ENCODE data around the gene WDFY3.

The WDFY3 gene

DNA sequence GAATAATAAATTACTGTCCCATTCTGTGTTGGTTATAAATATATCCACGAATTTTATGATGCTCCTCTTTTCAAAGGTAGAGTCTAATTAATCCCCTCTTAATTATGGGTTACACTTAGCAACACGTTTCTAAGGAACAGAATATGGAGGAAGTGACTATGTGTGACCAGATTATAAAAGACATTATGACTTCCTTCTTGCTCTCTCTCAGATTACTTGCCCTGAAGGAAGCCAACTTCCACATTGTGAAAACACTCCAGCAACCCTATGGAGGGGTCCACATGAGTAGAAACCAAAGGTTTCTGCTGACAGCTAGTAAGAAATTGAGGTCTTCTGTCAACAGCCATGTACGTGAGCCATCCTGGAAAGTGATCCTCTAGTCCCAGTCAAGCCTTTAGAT, 59.3 kb downstream of the WDFY3 start:
- DNase-seq (ENCODE audit: low read depth in 2 of 2): no peak

GRCh38 chr4:84905646-84906045, 60.8 kb downstream of the WDFY3 start:
- no peak for DNase-seq (ENCODE audit: low read depth in 2 of 2)

DNA sequence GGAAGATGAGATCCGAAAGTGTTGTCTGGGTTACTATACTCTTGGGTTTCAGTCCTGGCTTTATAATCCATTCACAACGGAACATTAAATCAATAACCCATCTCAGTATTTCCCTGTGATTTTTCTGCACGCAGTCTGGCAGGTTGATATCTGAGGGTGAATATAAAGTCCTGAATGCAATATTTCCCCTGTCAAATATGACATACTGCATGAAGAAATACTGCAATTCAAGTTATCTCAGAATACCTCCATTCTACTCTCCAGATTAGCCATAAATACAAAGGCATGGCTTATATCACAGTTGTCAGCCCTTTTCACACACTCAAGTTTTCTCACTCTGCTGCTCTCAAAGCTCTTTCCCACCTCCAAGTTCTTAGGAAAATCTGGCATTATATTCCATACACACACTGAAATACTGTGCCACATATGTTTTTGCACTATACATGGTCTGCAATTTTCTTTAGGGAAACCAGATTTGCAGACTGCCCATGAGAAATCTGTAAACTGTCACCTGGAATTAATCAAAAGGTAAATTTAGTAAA, 64.7 kb downstream of the WDFY3 start:
- DNase-seq (ENCODE audit: low read depth in 2 of 2): no peak

GRCh38 chr4:84901173-84901572, 65.3 kb downstream of the WDFY3 start:
- no peak for DNase-seq (ENCODE audit: low read depth in 2 of 2)

DNA sequence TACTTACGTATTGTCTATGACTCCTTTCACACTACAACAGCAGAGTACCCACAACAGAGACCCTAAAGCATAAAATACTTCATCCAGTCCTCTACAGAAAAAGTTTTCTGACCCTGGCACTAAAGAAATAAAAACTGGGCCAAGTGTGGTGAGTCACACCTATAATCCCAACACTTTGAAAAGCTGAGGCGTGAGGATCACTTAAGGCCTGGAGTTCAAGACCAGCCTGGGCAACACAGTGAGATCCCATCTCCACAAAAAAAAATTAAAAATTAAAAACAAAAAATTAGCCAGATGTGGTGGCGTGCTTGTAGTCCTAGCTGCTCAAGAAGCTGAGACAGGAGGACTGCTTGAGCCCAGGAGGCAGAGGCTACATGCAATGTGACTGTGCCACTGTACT, 66.9 kb downstream of the WDFY3 start:
- no peak for DNase-seq (ENCODE audit: low read depth in 2 of 2)

GRCh38 chr4:84897516-84897915, 69.0 kb downstream of the WDFY3 start:
- no peak for DNase-seq (ENCODE audit: low read depth in 2 of 2)

DNA sequence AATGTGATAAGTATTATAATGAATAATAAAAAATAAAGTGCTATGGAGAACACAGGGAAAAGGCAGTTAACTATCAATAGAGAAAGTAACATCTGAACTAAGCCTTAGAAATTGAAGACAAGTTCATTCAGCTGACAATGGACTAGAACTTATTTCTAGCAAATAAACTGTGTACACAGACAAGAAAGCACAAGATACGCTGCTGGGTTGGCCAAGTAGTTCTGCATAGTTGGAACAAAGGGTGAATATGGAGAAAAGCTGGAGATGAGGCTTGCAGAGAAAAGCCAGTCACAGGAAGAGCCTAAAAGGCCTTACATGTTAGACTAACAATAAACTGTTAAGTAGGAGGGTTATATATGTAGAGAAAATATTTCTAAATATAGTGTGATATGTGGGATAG, 71.2 kb downstream of the WDFY3 start:
- no peak for DNase-seq (ENCODE audit: low read depth in 2 of 2)

DNA sequence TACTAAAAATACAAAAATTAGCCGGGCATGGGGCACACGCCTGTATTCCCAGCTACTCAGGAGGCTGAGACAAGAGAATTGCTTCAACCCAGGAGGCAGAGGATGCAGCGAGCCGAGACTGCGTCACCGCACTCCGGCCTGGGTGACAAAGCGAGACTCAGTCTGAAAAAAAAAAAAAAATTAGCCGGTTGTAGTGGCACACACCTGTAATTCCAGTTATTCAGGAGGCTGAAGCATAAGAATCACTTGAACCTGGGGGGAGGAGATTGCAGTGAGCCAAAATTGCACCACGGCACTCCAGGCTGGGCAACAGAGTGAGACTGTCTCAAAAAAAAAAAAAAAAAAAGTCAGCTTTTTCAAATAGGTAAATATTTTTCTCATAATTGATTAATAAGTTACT, 71.9 kb downstream of the WDFY3 start:
- DNase-seq (ENCODE audit: low read depth in 2 of 2): no peak

DNA sequence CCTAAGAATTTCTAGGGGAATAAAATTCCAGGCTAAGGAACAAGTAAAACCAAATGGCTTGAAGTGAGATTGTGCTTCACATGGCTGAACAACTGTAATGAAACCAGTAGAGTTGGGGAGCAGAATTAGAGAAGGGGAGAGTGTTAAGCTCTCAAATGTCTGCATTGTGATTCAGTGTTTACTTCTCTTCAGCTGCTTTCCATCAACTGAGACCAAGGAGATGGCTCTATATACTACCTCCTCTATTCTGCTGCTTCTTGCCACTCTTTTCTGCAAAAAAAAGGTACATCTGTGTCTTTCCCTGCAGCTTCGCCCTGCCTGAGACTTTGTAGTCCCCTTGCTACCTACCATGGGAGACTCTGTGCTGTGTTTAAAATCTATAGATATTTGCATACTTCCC, 73.5 kb downstream of the WDFY3 start:
- no peak for DNase-seq (ENCODE audit: low read depth in 2 of 2)

DNA sequence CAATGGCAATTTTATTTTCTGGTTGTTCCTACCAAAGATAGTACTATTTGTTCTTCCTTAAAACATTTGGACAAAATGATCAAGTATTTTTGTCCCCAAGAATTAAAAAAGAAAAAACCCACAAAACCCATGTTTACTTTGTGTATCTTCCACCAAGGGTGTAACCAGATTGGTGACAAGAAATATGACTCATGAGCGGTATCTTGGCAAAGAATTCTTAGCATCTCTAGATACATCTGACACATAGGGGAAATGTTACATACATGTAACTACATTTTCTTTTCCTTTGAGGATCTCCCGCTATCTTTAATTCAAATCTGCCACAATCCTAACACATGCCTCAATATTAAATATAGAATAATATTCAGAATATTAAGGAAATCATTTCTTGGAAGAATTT, 78.7 kb downstream of the WDFY3 start:
- no peak for DNase-seq (ENCODE audit: low read depth in 2 of 2)

- DNase-seq (ENCODE audit: low read depth in 2 of 2): no peak
Measured at GRCh38 chr4:84879651-84880200, 86.8 kb downstream of the WDFY3 start.

DNA sequence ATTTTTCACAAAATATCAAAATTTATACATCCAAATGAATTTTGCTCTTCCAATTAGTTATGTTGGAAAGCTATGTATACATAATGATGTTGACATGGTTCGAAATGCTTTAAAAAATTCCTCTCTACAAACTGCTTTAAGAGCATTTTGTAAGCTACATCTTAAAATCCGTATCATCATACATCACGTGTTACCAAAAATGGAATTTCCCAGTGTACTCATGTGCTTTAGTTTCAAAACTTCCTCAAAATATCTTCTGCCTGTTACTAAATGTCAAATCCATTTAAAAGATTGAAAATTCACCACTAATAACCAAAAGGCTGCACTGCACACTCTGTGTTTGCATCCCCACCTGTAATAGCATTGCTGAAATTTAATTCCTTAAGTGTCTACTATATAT, 87.9 kb downstream of the WDFY3 start:
- DNase-seq (ENCODE audit: low read depth in 2 of 2): no peak

DNA sequence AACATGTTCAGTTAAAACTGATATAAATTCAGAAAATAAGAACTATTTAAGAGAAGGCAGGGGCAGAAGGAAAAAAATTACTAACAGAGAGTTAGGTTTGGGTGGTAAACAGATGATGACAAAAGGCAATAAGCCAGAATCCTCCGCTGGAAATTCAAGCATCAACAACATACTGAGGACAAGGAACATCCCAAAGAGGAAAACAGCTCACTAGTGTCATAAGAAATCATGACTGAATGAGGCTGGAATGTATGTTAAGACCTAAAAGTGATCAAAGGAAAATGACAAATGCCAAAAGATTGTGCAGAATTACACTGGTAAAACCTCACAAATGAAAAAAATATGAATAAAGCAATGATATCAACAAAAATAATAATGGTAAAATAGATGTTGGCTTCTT, 88.4 kb downstream of the WDFY3 start:
- no peak for DNase-seq (ENCODE audit: low read depth in 2 of 2)

- DNase-seq (ENCODE audit: low read depth in 2 of 2): no peak
Measured at GRCh38 chr4:84877051-84877833, 89.2 kb downstream of the WDFY3 start.

GRCh38 chr4:84875636-84876371, 90.7 kb downstream of the WDFY3 start:
- DNase-seq (ENCODE audit: low read depth in 2 of 2): no peak

DNA sequence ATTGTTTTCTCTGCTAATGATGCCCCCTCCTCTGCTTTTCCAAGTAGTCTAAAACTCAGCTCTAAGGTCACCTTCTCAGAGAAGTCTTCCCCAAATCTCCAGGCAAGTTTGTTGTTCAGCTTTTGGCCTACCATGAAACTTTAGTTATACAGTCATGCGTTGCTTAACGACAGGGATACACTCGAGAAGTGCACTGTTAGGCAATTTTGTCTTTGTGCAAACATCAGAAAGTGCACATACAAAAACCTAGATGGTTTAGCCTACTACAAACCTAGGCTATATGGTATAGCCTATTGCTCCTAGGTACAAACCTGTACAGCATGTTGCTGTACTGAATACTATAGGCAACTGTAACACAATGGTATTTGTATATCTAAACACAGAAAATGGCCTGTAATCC, 91.9 kb downstream of the WDFY3 start:
- DNase-seq (ENCODE audit: low read depth in 2 of 2): no peak

GRCh38 chr4:84870398-84871163, 95.9 kb downstream of the WDFY3 start:
- no peak for DNase-seq (ENCODE audit: low read depth in 2 of 2)

- no peak for DNase-seq (ENCODE audit: low read depth in 2 of 2)
Measured at GRCh38 chr4:84866295-84866694, 100.2 kb downstream of the WDFY3 start.

DNA sequence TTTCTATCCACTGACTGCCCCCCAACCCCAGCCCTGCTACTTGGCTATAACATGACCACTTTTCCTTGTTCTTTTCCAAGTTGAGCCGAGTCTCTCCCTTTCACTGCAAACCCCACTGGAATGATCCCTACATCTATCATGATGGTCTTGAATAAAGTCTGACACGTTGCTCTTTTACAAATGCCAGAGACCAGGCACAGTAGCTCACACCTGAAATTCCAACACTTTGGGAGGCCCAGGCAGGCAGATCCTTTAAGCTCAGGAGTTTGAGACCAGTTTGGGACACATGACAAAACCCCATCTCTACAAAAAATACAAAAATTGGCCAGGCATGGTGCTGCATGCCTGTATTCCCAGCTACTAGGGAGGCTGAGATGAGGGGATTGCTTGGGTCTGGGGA, 100.9 kb downstream of the WDFY3 start:
- DNase-seq (ENCODE audit: low read depth in 2 of 2): no peak

- no peak for DNase-seq (ENCODE audit: low read depth in 2 of 2)
Measured at GRCh38 chr4:84862064-84862463, 104.4 kb downstream of the WDFY3 start.

DNA sequence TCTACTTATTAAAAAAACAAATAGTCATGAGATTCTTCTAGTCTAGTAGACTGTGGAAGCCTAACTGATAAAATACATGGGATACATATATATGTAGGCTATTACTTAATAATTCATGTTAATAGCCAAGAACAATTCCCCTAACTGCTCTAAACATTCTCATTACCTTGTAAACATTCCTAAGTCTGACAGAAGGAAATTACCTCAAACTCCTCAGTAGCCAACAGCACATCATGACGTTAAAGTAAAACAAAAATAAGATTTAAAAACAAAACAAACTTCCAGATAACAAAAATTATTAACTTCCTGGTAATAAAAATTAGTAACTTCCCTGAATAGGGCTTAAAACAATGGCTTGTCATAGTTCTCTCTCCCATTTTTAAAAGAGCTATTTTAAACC, 109.2 kb downstream of the WDFY3 start:
- no peak for DNase-seq (ENCODE audit: low read depth in 2 of 2)

GRCh38 chr4:84856468-84857049, 109.9 kb downstream of the WDFY3 start:
- no peak for DNase-seq (ENCODE audit: low read depth in 2 of 2)

All from stimulated activated CD8-positive, alpha-beta memory T cell treated with anti-CD3 and anti-CD28 coated beads, Interleukin-7, amount 100 ng/mL, for 1 hour (primary cell).